Measurements from ENCODE around the gene EIF2S3.
"Not testable (repeated sequence)": the region's sequence is repeated elsewhere in the genome, so short reads cannot be mapped to it uniquely, and the experiment has no call there.

EIF2S3 gene

DNA sequence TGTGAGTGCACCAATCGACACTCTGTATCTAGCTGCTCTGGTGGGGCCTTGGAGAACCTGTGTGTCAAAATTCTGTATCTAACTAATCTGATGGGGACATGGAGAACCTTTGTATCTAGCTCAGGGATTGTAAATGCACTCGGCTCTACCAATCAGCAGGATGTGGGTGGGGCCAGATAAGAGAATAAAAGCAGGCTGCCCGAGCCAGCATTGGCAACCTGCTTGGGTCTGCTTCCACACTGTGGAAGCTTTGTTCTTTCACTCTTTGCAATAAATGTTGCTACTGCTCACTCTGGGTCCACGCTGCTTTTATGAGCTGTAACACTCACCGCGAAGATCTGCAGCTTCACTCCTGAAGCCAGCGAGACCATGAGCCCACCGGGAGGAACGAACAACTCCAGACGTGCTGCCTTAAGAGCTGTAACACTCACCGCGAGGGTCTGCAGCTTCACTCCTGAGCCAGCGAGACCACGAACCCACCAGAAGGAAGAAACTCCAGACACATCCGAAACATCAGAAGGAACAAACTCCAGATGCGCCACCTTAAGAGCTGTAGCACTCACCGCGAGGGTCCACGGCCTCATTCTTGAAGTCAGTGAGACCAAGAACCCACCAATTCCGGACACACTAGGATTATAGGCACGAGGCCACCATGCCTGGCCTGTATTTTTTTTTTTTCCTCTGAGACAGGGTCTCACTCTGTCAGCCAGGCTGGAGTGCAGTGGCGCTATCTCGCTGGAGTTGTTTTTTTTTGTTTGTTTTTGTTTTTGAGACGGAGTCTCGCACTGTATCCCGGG is 4.0 kb upstream of the EIF2S3 start:
- not testable (repeated sequence) for DNase-seq

- DNase-seq, result no peak
These were observed 244 bp downstream of the EIF2S3 start for GRCh38 chrX:24055043-24055356.

GRCh38 chrX:24063488-24063887 is 8.7 kb downstream of the EIF2S3 start:
- DNase-seq, result no peak

DNA sequence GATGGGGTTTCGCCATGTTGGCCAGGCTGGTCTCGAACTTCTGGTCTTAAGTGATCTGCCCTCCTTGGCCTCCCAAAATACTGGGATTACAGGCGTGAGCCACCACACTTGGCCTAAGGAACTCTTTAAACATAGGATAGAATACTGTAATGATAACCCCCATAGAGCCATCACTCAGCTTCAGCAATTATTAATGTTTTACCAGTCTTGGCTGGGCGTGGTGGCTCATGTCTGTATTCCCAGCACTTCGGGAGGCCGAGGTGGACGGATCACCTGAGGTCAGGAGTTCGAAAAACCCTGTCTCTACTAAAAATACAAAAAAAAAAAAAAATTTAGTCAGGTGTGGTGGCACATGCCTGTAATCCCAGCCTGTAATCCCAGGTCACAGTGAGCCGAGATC is 15.1 kb downstream of the EIF2S3 start:
- no peak for DNase-seq

DNA sequence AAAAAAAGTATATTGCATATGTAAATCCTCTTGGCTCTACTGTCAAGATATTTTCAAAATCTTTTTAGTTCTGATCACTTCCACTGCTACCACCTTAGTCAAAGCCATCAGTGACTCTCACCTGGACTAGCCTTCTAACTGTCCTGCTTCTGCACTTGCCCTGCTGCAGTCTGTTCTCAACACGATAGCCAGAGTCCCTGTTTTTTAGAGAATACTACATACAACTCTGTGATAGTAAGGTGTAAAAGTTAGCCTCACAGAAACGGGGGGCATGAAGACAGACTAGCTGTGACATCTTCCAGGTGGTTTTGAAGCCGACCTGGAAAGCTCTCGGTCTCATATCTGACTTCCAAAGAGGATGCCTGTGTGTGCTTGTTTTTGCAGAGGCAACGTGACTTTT is 24.7 kb downstream of the EIF2S3 start:
- no peak for DNase-seq

GRCh38 chrX:24080245-24080644 is 25.5 kb downstream of the EIF2S3 start:
- not testable (repeated sequence) for DNase-seq

GRCh38 chrX:24080704-24081103 is 25.9 kb downstream of the EIF2S3 start:
- no peak for DNase-seq

GRCh38 chrX:24081661-24082154 is 27.0 kb downstream of the EIF2S3 start:
- DNase-seq, result peak; percentile 42

GRCh38 chrX:24082447-24082846 is 27.7 kb downstream of the EIF2S3 start:
- no peak for DNase-seq

DNA sequence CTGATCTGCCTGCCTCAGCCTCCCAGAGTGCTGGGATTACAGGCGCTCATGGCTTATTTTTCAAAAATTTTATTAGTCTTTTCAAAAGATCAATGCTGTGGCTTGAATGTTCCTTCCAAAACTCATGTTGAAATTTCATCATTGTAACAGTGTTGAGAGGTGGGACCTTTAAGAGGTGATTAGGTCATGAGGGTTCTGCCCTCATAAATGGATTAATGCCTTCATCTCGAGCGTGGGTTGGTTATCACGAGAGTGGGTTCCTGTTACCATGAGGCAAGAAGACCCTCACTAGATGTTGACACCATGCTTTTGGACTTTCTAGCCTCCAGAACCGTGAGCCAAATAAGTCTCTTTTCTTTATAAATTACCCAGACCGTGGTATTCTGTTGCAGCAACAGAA is 30.3 kb downstream of the EIF2S3 start:
- DNase-seq, result no peak

DNA sequence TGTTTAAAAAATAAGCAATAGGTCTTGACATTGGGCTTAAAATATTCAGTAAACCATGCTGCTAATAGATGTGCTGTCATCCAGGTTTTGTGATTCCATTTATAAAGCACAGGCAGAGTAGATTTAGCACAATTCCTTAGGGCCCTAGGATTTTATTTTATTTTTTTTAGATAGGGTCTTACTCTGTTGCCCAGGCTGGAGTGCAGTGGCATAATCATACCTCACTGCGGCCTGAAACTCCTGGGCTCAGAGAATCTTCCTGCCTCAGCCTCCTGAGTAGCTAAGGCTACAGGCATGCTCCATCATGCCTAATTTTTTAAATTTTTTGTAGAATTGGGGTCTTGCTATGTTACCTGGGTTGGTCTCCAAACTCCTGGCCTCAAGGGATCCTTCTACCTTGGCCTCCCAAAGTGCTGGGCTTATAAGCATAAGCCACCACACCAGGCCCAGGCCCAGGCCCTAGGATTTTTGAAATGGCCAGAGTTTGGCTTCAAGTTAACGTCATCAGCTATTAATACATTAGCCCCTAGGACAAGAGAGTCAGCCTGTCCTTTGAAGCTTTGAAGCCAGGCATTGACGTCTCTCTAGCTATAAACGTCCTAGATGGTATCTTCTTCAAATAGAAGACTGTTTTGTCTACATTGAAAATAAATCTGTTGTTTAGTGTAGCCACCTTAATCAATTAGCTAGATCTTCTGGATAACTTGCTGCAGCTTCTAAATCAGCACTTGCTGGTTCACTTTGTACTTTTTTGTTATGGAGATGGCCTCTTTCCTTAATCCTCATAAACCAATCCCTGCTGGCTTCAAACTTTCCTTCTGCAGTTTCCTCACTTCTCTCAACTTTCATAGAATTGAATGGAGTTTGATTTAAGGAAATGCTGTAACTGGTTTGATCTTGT is 35.8 kb downstream of the EIF2S3 start:
- no peak for DNase-seq

- no peak for DNase-seq
These were observed 39.0 kb downstream of the EIF2S3 start for GRCh38 chrX:24093746-24094145.

- no peak for DNase-seq
These were observed 43.0 kb downstream of the EIF2S3 start for GRCh38 chrX:24097741-24098260.

GRCh38 chrX:24098932-24099331 is 44.2 kb downstream of the EIF2S3 start:
- DNase-seq, result no peak

- no peak for DNase-seq
These were observed 44.6 kb downstream of the EIF2S3 start for GRCh38 chrX:24099394-24099793.

- no peak for DNase-seq
These were observed 46.0 kb downstream of the EIF2S3 start for GRCh38 chrX:24100713-24101112.

GRCh38 chrX:24110069-24110468 is 55.3 kb downstream of the EIF2S3 start:
- DNase-seq, result no peak

GRCh38 chrX:24113181-24113580 is 58.4 kb downstream of the EIF2S3 start:
- no peak for DNase-seq

DNA sequence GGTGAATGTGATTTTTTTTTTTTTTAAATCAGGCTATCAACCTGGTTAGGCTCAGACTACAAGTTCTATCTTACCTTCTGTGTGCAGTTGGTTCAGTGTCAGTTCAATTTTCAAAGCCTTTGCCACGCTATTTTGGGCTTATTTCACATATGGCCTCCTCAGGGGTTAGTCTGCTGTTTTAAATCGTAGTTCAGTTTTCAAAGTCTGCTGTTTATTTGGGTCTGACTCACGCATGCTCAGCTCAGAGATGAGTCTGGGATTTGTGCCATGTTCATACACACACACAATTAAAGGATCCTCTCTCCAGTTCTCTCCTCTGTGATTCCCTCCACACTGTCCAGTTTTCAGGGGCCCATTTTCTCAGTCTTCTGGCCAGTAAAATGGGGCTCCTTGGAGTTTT is 62.5 kb downstream of the EIF2S3 start:
- DNase-seq, result no peak

GRCh38 chrX:24124244-24124799 is 69.6 kb downstream of the EIF2S3 start:
- DNase-seq, result no peak

DNA sequence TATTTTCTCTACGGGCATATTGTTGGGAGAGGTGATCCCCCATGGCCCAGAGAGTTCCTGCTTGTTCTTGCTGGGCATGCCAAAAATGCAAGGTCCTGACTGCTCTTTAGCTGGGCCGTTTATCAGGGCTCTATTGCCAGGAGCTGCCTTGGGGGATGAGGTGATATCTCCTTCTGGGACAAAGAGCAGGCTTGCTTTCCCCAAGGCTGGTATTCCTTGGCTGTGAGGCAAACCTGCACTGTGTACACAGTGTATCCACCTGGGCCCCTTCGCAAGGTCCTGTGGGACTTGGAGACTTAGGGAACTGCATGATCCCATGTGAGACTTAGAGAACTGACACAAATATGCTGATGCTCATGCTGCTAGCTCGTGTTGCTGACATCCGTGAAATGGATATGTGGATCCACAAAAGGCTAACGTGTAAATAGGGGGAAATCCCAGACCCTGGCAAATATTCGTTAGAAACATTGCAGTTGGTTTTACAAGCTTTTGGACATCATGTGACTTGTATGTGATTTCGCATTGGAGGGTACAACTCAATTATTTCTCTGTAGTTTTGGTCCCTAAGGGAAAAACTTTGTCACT is 70.4 kb downstream of the EIF2S3 start:
- DNase-seq, result no peak

Measured in NCI-H2029 (cell line).